Peyer's patch (tissue), 4 donors: ENCODE results near the gene ZBTB7C.

Source experiments
- CTCF ChIP-seq, 6 experiments: fragments of 450-650 bp in 4 of 6; fragments of 200-600 bp in 2 of 6; sonication (generic) in 1 of 6; IDR thresholded peaks; one replicate each; pipeline ENCODE4 v1.5.1; 2017 to 2019; ENCODE audit warnings: antibody characterized with exemption in 6 of 6, mild to moderate bottlenecking in 3 of 6, moderate library complexity in 1 of 6
- POLR2A ChIP-seq, 2 donors: fragments of 450-650 bp; IDR thresholded peaks; one replicate each; pipeline ENCODE4 v1.5.1; 2017; ENCODE audit warnings: antibody characterized with exemption in 2 of 2, mild to moderate bottlenecking in 2 of 2, moderate library complexity in 2 of 2

GRCh38 chr18:48365965-48366364, 43.2 kb downstream of the ZBTB7C start:
- no peak for TF ChIP-seq CTCF (IDR thresholded peaks at IDR 0.05)
- TF ChIP-seq POLR2A (IDR thresholded peaks at IDR 0.05) = no peak
